MM.1S (cell line): Measurements from ENCODE around the gene CTDSPL2.
"Not testable (repeated sequence)": the region's sequence is repeated elsewhere in the genome, so short reads cannot be mapped to it uniquely, and the experiment has no call there.

ENCODE experiments used
- DNase-seq: peaks from one replicate; pipeline ENCODE4 v3.0.0-alpha.2; 2015
- H2AFZ ChIP-seq: fragments of 300-600 bp; sonication (generic); 2 replicates; pipeline ENCODE4 v1.6.0; 2016; ENCODE audit warnings: antibody characterized with exemption, low read length
- H3F3A ChIP-seq: fragments of 300-600 bp; sonication (generic); 2 replicates; pipeline ENCODE4 v1.6.1; 2016; ENCODE audit warnings: mild to moderate bottlenecking, antibody characterized with exemption, low read length, moderate library complexity, mixed read lengths; ENCODE audit not compliant: insufficient read depth
- H3K27ac ChIP-seq: fragments of 300-600 bp; sonication (generic); 2 replicates; pipeline ENCODE4 v1.5.1; 2016; ENCODE audit warnings: mild to moderate bottlenecking, low read length
- H3K27me3 ChIP-seq: fragments of 300-600 bp; sonication (generic); replicated peaks from 2 replicates; pipeline ENCODE4 v1.6.0; 2016; ENCODE audit warnings: low read length; ENCODE audit not compliant: insufficient read depth
- H3K36me3 ChIP-seq: fragments of 300-600 bp; sonication (generic); replicated peaks from 2 replicates; pipeline ENCODE4 v1.6.1; 2016; ENCODE audit warnings: mild to moderate bottlenecking, low read length, mixed read lengths; ENCODE audit not compliant: insufficient read depth
- H3K4me1 ChIP-seq: fragments of 300-600 bp; sonication (generic); 2 replicates; pipeline ENCODE4 v1.6.1; 2016; ENCODE audit warnings: low read length, mixed read lengths
- H3K4me2 ChIP-seq: fragments of 300-600 bp; sonication (generic); 2 replicates; pipeline ENCODE4 v1.6.0; 2016; ENCODE audit warnings: low read depth, low read length
- H3K4me3 ChIP-seq: fragments of 300-600 bp; sonication (generic); 2 replicates; pipeline ENCODE4 v1.5.1; 2016; ENCODE audit warnings: low read length, mixed read lengths
- H3K79me2 ChIP-seq: fragments of 300-600 bp; sonication (generic); 2 replicates; pipeline ENCODE4 v1.6.1; 2016; ENCODE audit warnings: mixed run types, low read length, mixed read lengths
- H3K9ac ChIP-seq: fragments of 300-600 bp; sonication (generic); 2 replicates; pipeline ENCODE4 v1.6.1; 2016; ENCODE audit warnings: low read length, mixed read lengths
- H3K9me2 ChIP-seq: fragments of 300-600 bp; sonication (generic); replicated peaks from 2 replicates; pipeline ENCODE4 v1.6.1; 2016; ENCODE audit warnings: mild to moderate bottlenecking, low read length, mixed read lengths; ENCODE audit not compliant: insufficient read depth
- H3K9me3 ChIP-seq: fragments of 300-600 bp; sonication (generic); replicated peaks from 2 replicates; pipeline ENCODE4 v1.6.1; 2016; ENCODE audit warnings: mild to moderate bottlenecking, low read length, mixed read lengths; ENCODE audit not compliant: insufficient read depth
- H4K20me1 ChIP-seq: fragments of 300-600 bp; sonication (generic); 2 replicates; pipeline ENCODE4 v1.6.1; 2016; ENCODE audit warnings: mild to moderate bottlenecking, low read length, moderate library complexity, mixed read lengths; ENCODE audit not compliant: insufficient read depth
- EZH2 ChIP-seq: fragments of 300-600 bp; sonication (generic); optimal IDR thresholded peaks from 2 replicates; pipeline ENCODE3; 2017; ENCODE audit warnings: low read depth, mild to moderate bottlenecking, antibody characterized with exemption, low read length, mixed read lengths
- EZH2phosphoT487 ChIP-seq: fragments of 300-600 bp; sonication (generic); IDR thresholded peaks from 2 replicates; pipeline ENCODE4 v1.6.1; 2018; ENCODE audit warnings: antibody characterized with exemption, low read length
- TF ChIP-seq, protein P1 (sequence below): fragments of 300-600 bp; sonication (generic); IDR thresholded peaks from 2 replicates; pipeline ENCODE4 v1.5.1; 2016; ENCODE audit warnings: antibody characterized with exemption, low read length, mixed read lengths

The CTDSPL2 gene

GRCh38 chr15:44530653-44531052 is 103.2 kb downstream of the CTDSPL2 start:
- H3K4me2 ChIP-seq, result no peak overlapping the region
- DNase-seq, result no peak
- no peaks in the 10 kb centered on the region for H3K9me3 ChIP-seq
- no peaks in the 10 kb centered on the region; the same call in 1 of the 2 replicates for H3K36me3 ChIP-seq
- peaks cover 5% of the 10 kb centered on the region for H3F3A ChIP-seq
- H4K20me1 ChIP-seq, result no peaks in the 10 kb centered on the region
- H3K4me3 ChIP-seq, result no peak overlapping the region
- TF ChIP-seq EZH2 (no peak), EZH2phosphoT487 (no peak)
- TF ChIP-seq, protein P1, sequence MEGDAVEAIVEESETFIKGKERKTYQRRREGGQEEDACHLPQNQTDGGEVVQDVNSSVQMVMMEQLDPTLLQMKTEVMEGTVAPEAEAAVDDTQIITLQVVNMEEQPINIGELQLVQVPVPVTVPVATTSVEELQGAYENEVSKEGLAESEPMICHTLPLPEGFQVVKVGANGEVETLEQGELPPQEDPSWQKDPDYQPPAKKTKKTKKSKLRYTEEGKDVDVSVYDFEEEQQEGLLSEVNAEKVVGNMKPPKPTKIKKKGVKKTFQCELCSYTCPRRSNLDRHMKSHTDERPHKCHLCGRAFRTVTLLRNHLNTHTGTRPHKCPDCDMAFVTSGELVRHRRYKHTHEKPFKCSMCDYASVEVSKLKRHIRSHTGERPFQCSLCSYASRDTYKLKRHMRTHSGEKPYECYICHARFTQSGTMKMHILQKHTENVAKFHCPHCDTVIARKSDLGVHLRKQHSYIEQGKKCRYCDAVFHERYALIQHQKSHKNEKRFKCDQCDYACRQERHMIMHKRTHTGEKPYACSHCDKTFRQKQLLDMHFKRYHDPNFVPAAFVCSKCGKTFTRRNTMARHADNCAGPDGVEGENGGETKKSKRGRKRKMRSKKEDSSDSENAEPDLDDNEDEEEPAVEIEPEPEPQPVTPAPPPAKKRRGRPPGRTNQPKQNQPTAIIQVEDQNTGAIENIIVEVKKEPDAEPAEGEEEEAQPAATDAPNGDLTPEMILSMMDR, result no peak
- H3K9me2 ChIP-seq, result no peaks in the 10 kb centered on the region
- H3K4me1 ChIP-seq, result no peaks in the 10 kb centered on the region
- H2AFZ ChIP-seq, result no peak overlapping the region
- H3K27ac ChIP-seq, result no peak overlapping the region
- H3K27me3 ChIP-seq, result no peaks in the 10 kb centered on the region
- no peak overlapping the region for H3K9ac ChIP-seq
- peaks cover 9% of the 10 kb centered on the region; the same call in 1 of the 2 replicates for H3K79me2 ChIP-seq

GRCh38 chr15:44532275-44532674 is 104.8 kb downstream of the CTDSPL2 start:
- not testable (repeated sequence) for H3K4me1 ChIP-seq, H3K27ac ChIP-seq, H4K20me1 ChIP-seq, H3K9ac ChIP-seq, H3K9me2 ChIP-seq, H3K4me3 ChIP-seq, H3K36me3 ChIP-seq, DNase-seq, H3K9me3 ChIP-seq, H3K4me2 ChIP-seq, H3K27me3 ChIP-seq, H2AFZ ChIP-seq
- H3K79me2 ChIP-seq, result peaks cover 12% of the 10 kb centered on the region
- peaks cover 17% of the 10 kb centered on the region for H3F3A ChIP-seq

DNA sequence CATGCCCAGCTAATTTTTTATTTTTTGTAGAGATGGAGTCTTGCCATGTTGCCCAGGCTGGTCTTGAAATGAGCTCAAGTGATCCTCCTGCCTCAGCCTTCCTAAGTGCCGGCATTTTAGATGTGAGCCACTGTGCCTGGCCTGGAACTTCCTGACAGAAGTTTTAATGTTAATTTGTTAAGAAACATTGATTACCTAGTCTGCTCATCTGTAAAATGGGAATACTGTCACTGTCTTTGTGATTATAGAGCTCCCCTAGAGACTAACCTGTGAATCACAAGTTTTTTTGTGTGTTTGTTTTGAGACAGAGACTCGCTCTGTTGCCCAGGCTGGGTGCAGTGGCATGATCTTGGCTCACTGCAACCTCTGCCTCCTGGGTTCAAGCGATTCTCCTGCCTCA is 105.3 kb downstream of the CTDSPL2 start:
- TF ChIP-seq, protein P1, result peak; percentile 33
- TF ChIP-seq EZH2, result no peak
- Histone ChIP-seq H3F3A (peaks cover 21% of the 10 kb centered on the region), H3K27ac (no peak overlapping the region), H3K27me3 (no peaks in the 10 kb centered on the region), H3K4me1 (no peaks in the 10 kb centered on the region), H3K4me2 (no peak overlapping the region), H4K20me1 (no peaks in the 10 kb centered on the region), H3K9me2 (no peaks in the 10 kb centered on the region), H3K79me2 (peaks cover 16% of the 10 kb centered on the region), H3K9ac (no peak overlapping the region), H2AFZ (no peak overlapping the region), H3K9me3 (no peaks in the 10 kb centered on the region), H3K36me3 (no peaks in the 10 kb centered on the region), H3K4me3 (no peak overlapping the region)
- no peak for DNase-seq

GRCh38 chr15:44535092-44535491 is 107.7 kb downstream of the CTDSPL2 start:
- H2AFZ ChIP-seq, result no peak overlapping the region
- H3F3A ChIP-seq, result peaks cover 23% of the 10 kb centered on the region
- H3K36me3 ChIP-seq, result no peaks in the 10 kb centered on the region

More at GRCh38 chr15:44535092-44535491, 107.7 kb downstream of the CTDSPL2 start:
- Histone ChIP-seq H3K4me1 (peaks cover 6% of the 10 kb centered on the region; the same call in 1 of the 2 replicates), H3K27ac (no peak overlapping the region), H3K9me3 (no peaks in the 10 kb centered on the region), H3K4me3 (no peak overlapping the region), H3K4me2 (no peak overlapping the region), H3K27me3 (no peaks in the 10 kb centered on the region), H4K20me1 (no peaks in the 10 kb centered on the region), H3K9ac (no peak overlapping the region), H3K9me2 (no peaks in the 10 kb centered on the region), H3K79me2 (peaks cover 38% of the 10 kb centered on the region)
- TF ChIP-seq EZH2phosphoT487 (no peak), EZH2 (no peak)
- TF ChIP-seq, protein P1, result no peak
- no peak for DNase-seq
